Fibroblast of the conjunctiva (primary cell): ENCODE results near the gene CD244.
"Not testable (repeated sequence)": the region's sequence is repeated elsewhere in the genome, so short reads cannot be mapped to it uniquely, and the experiment has no call there.

Experiments
- DNase-seq: peaks from one replicate; pipeline ENCODE4 v3.0.0-alpha.2; 2010; ENCODE audit warnings: low read depth

The CD244 gene

GRCh38 chr1:160811147-160811546 lies 51.5 kb downstream of the CD244 start:
- no peak for DNase-seq

- DNase-seq: no peak
Measured at GRCh38 chr1:160810486-160810885, 52.2 kb downstream of the CD244 start.

GRCh38 chr1:160808289-160808688 lies 54.4 kb downstream of the CD244 start:
- DNase-seq: no peak

GRCh38 chr1:160807738-160808137 lies 54.9 kb downstream of the CD244 start:
- DNase-seq: no peak

GRCh38 chr1:160807247-160807646 lies 55.4 kb downstream of the CD244 start:
- DNase-seq: no peak

GRCh38 chr1:160806784-160807183 lies 55.9 kb downstream of the CD244 start:
- no peak for DNase-seq

GRCh38 chr1:160806109-160806665 lies 56.5 kb downstream of the CD244 start:
- no peak for DNase-seq

GRCh38 chr1:160801836-160802580 lies 60.7 kb downstream of the CD244 start:
- no peak for DNase-seq

- DNase-seq: no peak
Measured at GRCh38 chr1:160800645-160801408, 61.9 kb downstream of the CD244 start.

- DNase-seq: no peak
Measured at GRCh38 chr1:160800142-160800541, 62.5 kb downstream of the CD244 start.

GRCh38 chr1:160799641-160800040 lies 63.0 kb downstream of the CD244 start:
- DNase-seq: no peak

- no peak for DNase-seq
Measured at GRCh38 chr1:160798439-160798838, 64.2 kb downstream of the CD244 start.

GRCh38 chr1:160797861-160798273 lies 64.8 kb downstream of the CD244 start:
- DNase-seq: no peak

- DNase-seq: no peak
Measured at GRCh38 chr1:160797271-160797709, 65.4 kb downstream of the CD244 start.

- DNase-seq: no peak
Measured at GRCh38 chr1:160795951-160796383, 66.7 kb downstream of the CD244 start, which contains the start of gene LY9. TSS of gene LY9 (plus strand) at chr1:160796174. CDS start at chr1:160796188, 14 bp downstream.

GRCh38 chr1:160794376-160794775 lies 68.3 kb downstream of the CD244 start:
- DNase-seq: no peak

- DNase-seq: no peak
Measured at GRCh38 chr1:160789702-160790611, 72.7 kb downstream of the CD244 start.

GRCh38 chr1:160789051-160789701 lies 73.5 kb downstream of the CD244 start:
- DNase-seq: no peak

- not testable (repeated sequence) for DNase-seq
Measured at GRCh38 chr1:160782988-160783765, 79.5 kb downstream of the CD244 start.

- no peak for DNase-seq
Measured at GRCh38 chr1:160781914-160782689, 80.6 kb downstream of the CD244 start.
